HepG2 (cell line): ENCODE results near the gene FILIP1. TPM values are rescaled to one million over a fixed set of nuclear protein-coding genes. Genes with fewer than 3 reads are reported as not detected.

Experiments used
- ATF4 ChIP-seq, 2 experiments: fragments of 450-650 bp in 1 of 2; sonication (generic) in 1 of 2; formaldehyde crosslinking; IDR thresholded peaks; 2 replicates each; pipeline versions ENCODE4 v1.5.0 to v1.8.0; 2020 to 2022; ENCODE audit warnings: mild to moderate bottlenecking in 1 of 2, missing genetic modification reagents in 1 of 2
- ATF7-NPFF ChIP-seq: sonication (generic); formaldehyde crosslinking; IDR thresholded peaks from 2 replicates; pipeline ENCODE4 v1.8.1; 2023; ENCODE audit warnings: mild to moderate bottlenecking, low read depth, missing genetic modification reagents, moderate library complexity
- BRF2 ChIP-seq: sonication (generic); formaldehyde crosslinking; IDR thresholded peaks from 2 replicates; pipeline ENCODE4 v1.8.1; 2022; ENCODE audit warnings: mild to moderate bottlenecking, missing genetic modification reagents
- GZF1 ChIP-seq: sonication (generic); formaldehyde crosslinking; IDR thresholded peaks from 2 replicates; pipeline ENCODE4 v1.5.1; 2020; ENCODE audit warnings: mild to moderate bottlenecking, missing genetic modification reagents
- NAIF1 ChIP-seq: sonication (generic); formaldehyde crosslinking; IDR thresholded peaks from 2 replicates; pipeline ENCODE4 v1.5.0; 2020; ENCODE audit warnings: mild to moderate bottlenecking, missing genetic modification reagents, borderline replicate concordance
- POGZ ChIP-seq: sonication (generic); formaldehyde crosslinking; IDR thresholded peaks from 2 replicates; pipeline ENCODE4 v1.4.0; 2020; ENCODE audit warnings: mild to moderate bottlenecking, missing genetic modification reagents
- RFXANK ChIP-seq: IDR thresholded peaks from 2 replicates; pipeline ENCODE4 v1.6.1; 2016
- RFXAP ChIP-seq: sonication (generic); formaldehyde crosslinking; IDR thresholded peaks from 2 replicates; pipeline ENCODE4 v1.4.0; 2020; ENCODE audit warnings: missing genetic modification reagents, borderline replicate concordance
- SP140L ChIP-seq: sonication (generic); formaldehyde crosslinking; IDR thresholded peaks from 2 replicates; pipeline ENCODE4 v1.4.0; 2020; ENCODE audit warnings: missing genetic modification reagents, borderline replicate concordance
- SP4 ChIP-seq: sonication (generic); formaldehyde crosslinking; IDR thresholded peaks from 2 replicates; pipeline ENCODE4 v1.8.1; 2023; ENCODE audit warnings: mild to moderate bottlenecking, missing genetic modification reagents
- SUZ12 ChIP-seq: fragments of 150-350 bp; IDR thresholded peaks from 2 replicates; pipeline ENCODE4 v1.6.1; 2014; ENCODE audit warnings: low read depth, low read length
- TCF7 ChIP-seq: sonication (generic); IDR thresholded peaks from 2 replicates; pipeline ENCODE4 v1.6.1; 2016; ENCODE audit warnings: antibody characterized with exemption, low read depth
- ZBTB2 ChIP-seq: sonication (generic); formaldehyde crosslinking; IDR thresholded peaks from 2 replicates; pipeline ENCODE4 v1.8.0; 2022; ENCODE audit warnings: low read depth, missing genetic modification reagents
- ZBTB25 ChIP-seq: IDR thresholded peaks from 2 replicates; pipeline ENCODE4 v1.6.1; 2018; ENCODE audit warnings: missing genetic modification reagents
- ZBTB38 ChIP-seq: sonication (generic); formaldehyde crosslinking; IDR thresholded peaks from 2 replicates; pipeline ENCODE4 v1.5.1; 2020; ENCODE audit warnings: mild to moderate bottlenecking, missing genetic modification reagents
- ZBTB43 ChIP-seq: sonication (generic); formaldehyde crosslinking; conservative IDR thresholded peaks from 2 replicates; pipeline ENCODE4 v1.4.0; 2020; ENCODE audit warnings: missing genetic modification reagents
- ZNF30 ChIP-seq: sonication (generic); formaldehyde crosslinking; IDR thresholded peaks from 2 replicates; pipeline ENCODE4 v1.5.0; 2020; ENCODE audit warnings: mild to moderate bottlenecking, missing genetic modification reagents
- ZNF430 ChIP-seq: sonication (generic); formaldehyde crosslinking; IDR thresholded peaks from 2 replicates; pipeline ENCODE4 v1.9.0; 2021; ENCODE audit warnings: mild to moderate bottlenecking, missing genetic modification reagents
- ZNF451 ChIP-seq: sonication (generic); formaldehyde crosslinking; IDR thresholded peaks from 2 replicates; pipeline ENCODE4 v1.5.0; 2020; ENCODE audit warnings: mild to moderate bottlenecking, missing genetic modification reagents
- ZNF510 ChIP-seq: sonication (generic); formaldehyde crosslinking; IDR thresholded peaks from 2 replicates; pipeline ENCODE4 v1.4.0; 2020; ENCODE audit warnings: low read depth, mild to moderate bottlenecking, missing genetic modification reagents
- ZNF704 ChIP-seq: sonication (generic); formaldehyde crosslinking; IDR thresholded peaks from 2 replicates; pipeline ENCODE4 v1.8.1; 2023; ENCODE audit warnings: mild to moderate bottlenecking, inconsistent platforms, moderate library complexity, missing genetic modification reagents, borderline replicate concordance
- ZNF709 ChIP-seq: sonication (generic); formaldehyde crosslinking; IDR thresholded peaks from 2 replicates; pipeline ENCODE4 v1.5.0; 2020; ENCODE audit warnings: mild to moderate bottlenecking, missing genetic modification reagents
- ZNF781 ChIP-seq: sonication (generic); formaldehyde crosslinking; IDR thresholded peaks from 2 replicates; pipeline ENCODE4 v1.5.1; 2020; ENCODE audit warnings: borderline replicate concordance, mild to moderate bottlenecking, missing genetic modification reagents; ENCODE audit errors: not compliant biosample characterization
- polyA plus RNA-seq, 8 experiments: library from polyadenylated mRNA; depleted of rRNA in 3 of 8; stranded (reverse) in 7 of 8; unstranded in 1 of 8; fragments of >200 nt; fragmentation: Illumina TruSeq in 4 of 8; extraction: Trizol in 4 of 8; gene quantifications; 2 replicates each; pipeline versions ENCODE4 v1.2.1 to v1.2.3, GENCODE V29; 2011 to 2016; ENCODE audit warnings: low read depth in 4 of 8, missing spikeins in 1 of 8, mixed read lengths in 1 of 8; ENCODE audit not compliant: insufficient read depth in 1 of 8
- total RNA-seq, 5 experiments: library from RNA; depleted of rRNA; stranded (reverse); fragments of >200 nt; fragmentation: Illumina TruSeq; extraction: Trizol; gene quantifications; 2 replicates each; pipeline ENCODE4 v1.2.3, GENCODE V29; 2016; ENCODE audit warnings: low read depth in 1 of 5

FILIP1 gene
- total and polyA plus RNA-seq, 2 of the 13 experiments (the other 11 are each of a cell fraction or from before 2014, with no cell fraction given), result not detected

GRCh38 chr6:75284632-75285282 is 208.8 kb downstream of the FILIP1 start, which contains the start of gene TMEM30A (continued):
- 0 out of 2 replicates have a peak, but pooled peaks have one; percentile 43 for TF ChIP-seq ZBTB2 (CRISPR knock-in tag)
- TF ChIP-seq ZNF781 (CRISPR knock-in tag), result peak; percentile 93
- peak in 1 of 2 experiments; percentile 40; a peak in 1 of 4 replicates for TF ChIP-seq ATF4 (CRISPR knock-in tag; IDR thresholded peaks at IDR 0.05)
- no peak for TF ChIP-seq GZF1 (CRISPR knock-in tag)
- no peak for TF ChIP-seq SUZ12
- TF ChIP-seq ZNF430 (CRISPR knock-in tag), result 0 out of 2 replicates have a peak, but pooled peaks have one; percentile 35
- no peak for TF ChIP-seq ZNF451
- TF ChIP-seq POGZ, result peak; percentile 97
- peak; percentile 83; the same call in 1 of the 2 replicates for TF ChIP-seq ZNF510 (CRISPR knock-in tag)
- TF ChIP-seq RFXAP (CRISPR knock-in tag), result no peak
- peak; percentile 89 for TF ChIP-seq ZNF709 (CRISPR knock-in tag)
- TF ChIP-seq SP4 (CRISPR knock-in tag), result peak; percentile 87
- no peak for TF ChIP-seq SP140L
- no peak for TF ChIP-seq ZBTB25 (CRISPR knock-in tag)
- TF ChIP-seq ZNF704 (CRISPR knock-in tag), result peak; percentile 59; the same call in 1 of the 2 replicates
- TF ChIP-seq TCF7, result no peak
- no peak for TF ChIP-seq ZNF30 (CRISPR knock-in tag)
- no peak for TF ChIP-seq ZBTB43 (CRISPR knock-in tag)
- peak; percentile 93; the same call in 1 of the 2 replicates for TF ChIP-seq NAIF1 (CRISPR knock-in tag)
- TF ChIP-seq ATF7-NPFF (CRISPR knock-in tag), result no peak; the same call in none of the 2 replicates
- TF ChIP-seq BRF2 (CRISPR knock-in tag), result peak; percentile 62; the same call in 1 of the 2 replicates
- peak; percentile 73; the same call in 1 of the 2 replicates for TF ChIP-seq ZBTB38 (CRISPR knock-in tag)
- TF ChIP-seq RFXANK, result no peak
